Hippocampal formation (tissue), 2 donors: Measurements from ENCODE around the gene PTPN21.
A peak's percentile ranks its signal among the peaks of the same experiment; 100 is the strongest.

Experiments
- DNase-seq, 2 donors: peaks; one replicate each; lab custom pipeline; 2025; lab: John Stamatoyannopoulos, UW

Gene PTPN21

DNA sequence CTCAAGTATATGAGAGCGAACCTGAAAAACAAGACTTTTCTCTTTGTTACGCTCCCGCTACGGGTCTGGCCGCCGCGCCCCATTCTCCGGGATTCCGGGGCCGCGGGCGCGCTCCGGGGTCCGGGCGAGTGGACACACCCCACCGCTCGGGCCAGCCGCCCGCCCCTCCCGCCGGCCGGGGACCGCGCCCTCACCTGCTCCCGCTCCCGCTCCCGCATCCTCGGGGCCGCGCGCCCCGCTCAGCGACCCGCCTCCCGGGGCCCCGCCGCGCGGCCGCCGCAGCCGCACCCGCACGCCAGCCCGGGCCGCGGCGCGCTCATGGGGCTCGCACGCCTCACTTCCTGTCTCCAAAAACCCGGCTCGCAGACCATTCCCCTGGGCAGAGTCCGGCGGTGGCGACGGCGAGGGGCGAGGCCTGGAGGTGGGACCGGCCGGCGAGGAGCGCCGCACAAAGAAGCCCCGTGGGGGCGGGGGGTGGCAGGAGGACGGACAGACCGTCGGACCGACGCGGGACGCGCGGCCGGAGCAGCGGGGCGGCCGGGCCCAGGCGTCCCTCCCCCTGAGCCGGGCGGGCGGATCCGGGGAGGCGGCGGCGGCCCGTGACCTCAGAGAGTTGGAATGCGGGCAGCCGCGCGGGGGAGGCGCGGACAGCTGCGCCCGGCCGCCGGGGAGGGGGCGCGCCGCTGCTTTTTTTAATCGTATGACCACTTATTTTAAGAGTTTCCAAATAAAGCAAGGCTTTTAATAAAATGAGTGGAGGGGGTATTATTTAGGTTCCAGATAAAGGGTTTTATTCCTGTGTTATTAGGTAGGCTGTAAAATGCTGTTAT is at the start of gene PTPN21:
Gene PTPN21 (minus strand): TSS at position 551 of the 830 bp plus-strand sequence. CDS start 4,590 bp downstream, outside the sequence.
- DNase-seq: peak; percentile 31 to 48

DNA sequence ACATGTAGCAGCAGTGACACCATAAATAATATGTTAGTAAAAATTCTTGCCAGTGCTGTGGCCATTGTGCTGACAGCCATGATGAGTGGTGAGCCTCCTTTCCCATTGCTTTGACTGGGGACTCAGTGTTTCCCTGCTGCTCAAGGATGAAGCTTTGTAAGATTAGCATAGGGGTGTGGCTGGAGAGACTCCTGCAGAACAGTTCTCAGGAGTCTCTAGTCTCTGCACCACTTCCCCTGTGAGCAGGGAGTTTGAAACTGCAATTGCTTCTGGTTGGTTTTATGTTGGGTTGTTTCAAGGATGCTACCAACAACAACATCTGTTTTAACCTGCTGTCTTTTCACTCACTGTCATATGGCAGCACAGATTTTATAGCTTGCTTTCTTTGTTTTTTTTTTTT is 49.4 kb upstream of the PTPN21 start:
- no peak for DNase-seq

DNA sequence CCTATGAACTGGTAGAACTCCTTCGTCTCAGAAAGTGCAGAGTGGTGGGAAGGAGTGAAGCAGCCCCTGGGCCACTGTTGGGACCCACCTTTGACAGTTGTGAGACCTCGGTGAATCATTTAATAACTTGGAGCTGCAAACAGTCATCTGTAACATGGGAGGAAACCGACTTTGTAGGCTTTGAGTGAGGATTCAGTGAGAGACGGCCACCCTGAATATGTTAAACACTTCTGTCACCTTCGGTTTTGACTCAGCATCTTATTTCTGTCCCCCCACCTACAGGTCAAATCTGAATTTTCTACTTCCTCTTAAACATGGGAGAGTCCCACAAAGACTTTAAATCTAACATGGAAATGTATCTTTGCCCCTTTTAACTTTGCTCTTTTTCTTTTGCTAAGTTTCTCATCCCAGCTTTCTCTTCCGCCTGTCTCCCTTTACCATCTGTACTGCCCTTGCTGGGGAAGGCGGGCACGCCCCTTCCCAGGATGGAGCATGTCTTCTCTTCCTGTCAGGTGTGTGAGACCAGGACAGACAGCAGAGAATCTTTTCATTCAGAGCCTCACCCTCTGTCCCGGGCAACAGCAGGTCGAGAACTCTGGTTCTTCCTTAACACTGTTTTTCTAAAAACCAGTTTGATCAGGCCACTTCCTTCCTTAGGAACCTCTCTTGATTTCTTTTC is 45.1 kb upstream of the PTPN21 start:
- no peak for DNase-seq

DNA sequence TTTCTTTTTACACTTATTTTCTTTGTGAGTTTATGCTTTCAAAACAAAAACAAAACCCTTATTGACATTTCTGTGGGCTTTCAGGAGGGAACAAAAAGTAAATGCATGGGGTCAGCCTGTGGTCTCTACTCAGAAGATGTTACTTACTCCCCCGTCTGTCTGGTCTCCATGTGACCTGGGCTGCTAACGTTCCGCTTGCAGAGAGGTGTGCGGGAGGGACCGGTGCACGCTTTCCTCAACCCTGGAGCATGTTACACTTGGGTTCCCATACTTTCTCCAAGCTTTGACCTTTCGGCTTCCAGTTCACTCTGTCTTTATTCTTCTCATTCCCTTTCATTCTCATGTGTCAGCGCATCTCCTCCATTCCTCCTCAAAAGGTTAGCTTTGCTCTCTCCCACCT is 44.5 kb upstream of the PTPN21 start:
- no peak for DNase-seq

- DNase-seq: no peak
These were observed 43.4 kb upstream of the PTPN21 start for GRCh38 chr14:88598097-88598675.

DNA sequence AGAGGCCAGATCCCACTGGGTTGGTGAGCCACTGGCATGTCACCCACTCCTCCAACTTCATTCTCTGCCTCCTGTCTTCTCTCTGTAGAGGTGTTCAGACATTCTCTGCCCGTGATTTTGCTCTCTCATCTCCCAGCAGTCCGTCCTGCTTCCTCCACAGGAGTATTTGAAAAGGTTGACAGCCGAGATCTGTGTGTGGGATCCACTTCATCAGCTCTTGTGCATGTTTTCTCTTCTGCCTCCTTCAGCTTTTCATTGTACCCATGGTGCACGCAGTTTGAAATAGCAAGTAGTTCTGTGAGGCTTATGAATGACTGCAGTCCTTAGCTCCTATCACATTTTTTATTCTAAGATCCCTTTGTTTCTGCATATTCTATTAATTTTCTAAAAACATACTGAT is 42.8 kb upstream of the PTPN21 start:
- no peak for DNase-seq

DNA sequence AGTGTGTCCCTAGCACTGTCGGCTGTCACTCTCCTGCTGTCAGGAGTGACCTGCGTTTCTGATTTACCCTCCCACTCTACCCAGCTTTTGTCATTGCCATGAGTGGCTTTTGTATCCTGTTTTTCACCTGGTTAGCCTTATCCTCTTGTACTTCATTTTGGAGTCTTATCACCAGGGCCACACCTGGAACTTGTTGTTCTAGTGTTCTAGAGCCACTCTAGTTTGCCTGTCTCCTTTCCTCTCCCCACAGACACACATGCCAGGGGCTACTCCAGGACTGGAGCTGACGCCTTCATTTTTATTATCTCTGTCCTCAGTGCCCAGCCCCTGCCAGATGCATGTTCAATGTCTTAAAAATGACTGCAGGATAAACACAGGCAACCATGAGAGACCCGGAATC is 42.2 kb upstream of the PTPN21 start:
- DNase-seq: no peak

DNA sequence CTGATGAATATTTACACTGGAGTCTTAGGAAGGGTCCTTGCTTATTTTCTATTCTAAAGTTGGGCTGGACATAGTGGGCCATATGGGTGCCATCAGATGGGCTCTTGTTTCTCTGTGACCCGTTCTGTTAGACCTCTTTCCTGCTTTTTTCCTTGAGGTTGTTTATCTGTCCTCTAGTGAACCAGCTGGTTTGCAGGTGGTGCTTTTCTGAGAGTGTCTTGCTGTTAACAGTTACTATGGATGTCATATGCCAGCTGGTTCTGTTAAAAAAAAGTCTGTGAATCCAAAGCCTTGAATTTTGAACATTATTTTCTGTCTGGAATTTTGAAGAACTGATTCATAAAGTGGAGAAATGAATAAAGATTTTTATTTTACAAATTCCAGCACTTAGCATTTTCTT is 37.2 kb upstream of the PTPN21 start:
- DNase-seq: peak in 1 of 2 donors; percentile 29

GRCh38 chr14:88590173-88590572 is 35.4 kb upstream of the PTPN21 start:
- no peak for DNase-seq

GRCh38 chr14:88588081-88588480 is 33.3 kb upstream of the PTPN21 start:
- DNase-seq: no peak

DNA sequence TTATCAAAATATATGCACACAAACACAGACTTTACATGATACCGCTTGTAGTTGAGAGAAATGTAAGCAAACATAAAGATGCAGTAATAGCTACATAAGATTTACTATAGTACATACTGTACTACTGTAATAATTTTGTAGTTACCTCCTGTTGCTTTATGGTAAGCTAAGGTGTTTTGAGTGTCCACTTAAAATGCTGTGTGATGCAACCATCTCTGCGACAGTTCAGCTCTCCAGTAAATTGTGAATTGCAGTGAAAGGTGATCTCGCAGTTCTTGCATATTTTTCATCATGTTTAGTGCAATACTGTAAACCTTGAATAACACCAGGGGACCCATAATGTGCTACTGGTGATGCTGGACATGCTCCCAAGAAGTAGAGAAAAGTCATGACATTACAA is 29.6 kb upstream of the PTPN21 start:
- DNase-seq: no peak

- no peak for DNase-seq
These were observed 21.4 kb upstream of the PTPN21 start for GRCh38 chr14:88576222-88576621.

GRCh38 chr14:88572117-88572516 is 17.3 kb upstream of the PTPN21 start:
- DNase-seq: no peak

DNA sequence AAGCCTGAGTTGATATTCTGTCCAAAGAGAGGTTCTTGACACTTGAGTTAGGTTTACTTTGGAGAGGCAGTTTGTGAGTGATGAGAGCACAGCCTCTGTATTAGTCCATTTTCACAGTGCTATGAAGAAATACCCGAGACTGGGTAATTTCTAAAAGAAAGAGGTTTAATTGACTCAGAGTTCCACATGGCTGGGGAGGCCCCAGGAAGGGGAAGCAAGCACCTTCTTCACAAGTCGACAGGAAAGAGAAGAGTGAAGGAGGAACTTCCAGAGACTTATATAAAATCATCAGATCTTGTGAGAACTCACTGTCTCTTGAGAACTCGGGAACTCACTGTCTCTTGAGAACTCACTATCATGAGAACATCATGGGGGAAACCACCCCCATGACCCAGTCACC is 13.4 kb upstream of the PTPN21 start:
- DNase-seq: no peak

DNA sequence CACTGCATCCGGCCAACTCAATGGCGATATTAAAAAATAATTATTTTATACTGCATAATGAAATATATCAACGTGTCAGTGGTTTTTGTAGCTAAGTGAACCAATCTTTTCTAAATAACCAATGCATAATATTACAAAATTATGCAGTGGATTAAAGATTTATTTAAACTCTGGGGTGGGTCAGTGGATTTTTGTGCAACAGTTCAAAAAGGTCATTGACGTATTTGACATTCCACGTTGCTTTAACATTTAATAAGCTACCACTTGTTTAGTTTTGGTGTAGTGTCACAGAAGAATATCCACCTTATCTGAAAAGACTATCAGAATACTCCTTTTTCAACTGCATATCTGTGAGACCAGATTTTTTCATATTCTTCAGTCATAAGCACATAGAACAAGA is 10.6 kb upstream of the PTPN21 start:
- no peak for DNase-seq

- no peak for DNase-seq
These were observed 9.0 kb upstream of the PTPN21 start for GRCh38 chr14:88563845-88564244.

DNA sequence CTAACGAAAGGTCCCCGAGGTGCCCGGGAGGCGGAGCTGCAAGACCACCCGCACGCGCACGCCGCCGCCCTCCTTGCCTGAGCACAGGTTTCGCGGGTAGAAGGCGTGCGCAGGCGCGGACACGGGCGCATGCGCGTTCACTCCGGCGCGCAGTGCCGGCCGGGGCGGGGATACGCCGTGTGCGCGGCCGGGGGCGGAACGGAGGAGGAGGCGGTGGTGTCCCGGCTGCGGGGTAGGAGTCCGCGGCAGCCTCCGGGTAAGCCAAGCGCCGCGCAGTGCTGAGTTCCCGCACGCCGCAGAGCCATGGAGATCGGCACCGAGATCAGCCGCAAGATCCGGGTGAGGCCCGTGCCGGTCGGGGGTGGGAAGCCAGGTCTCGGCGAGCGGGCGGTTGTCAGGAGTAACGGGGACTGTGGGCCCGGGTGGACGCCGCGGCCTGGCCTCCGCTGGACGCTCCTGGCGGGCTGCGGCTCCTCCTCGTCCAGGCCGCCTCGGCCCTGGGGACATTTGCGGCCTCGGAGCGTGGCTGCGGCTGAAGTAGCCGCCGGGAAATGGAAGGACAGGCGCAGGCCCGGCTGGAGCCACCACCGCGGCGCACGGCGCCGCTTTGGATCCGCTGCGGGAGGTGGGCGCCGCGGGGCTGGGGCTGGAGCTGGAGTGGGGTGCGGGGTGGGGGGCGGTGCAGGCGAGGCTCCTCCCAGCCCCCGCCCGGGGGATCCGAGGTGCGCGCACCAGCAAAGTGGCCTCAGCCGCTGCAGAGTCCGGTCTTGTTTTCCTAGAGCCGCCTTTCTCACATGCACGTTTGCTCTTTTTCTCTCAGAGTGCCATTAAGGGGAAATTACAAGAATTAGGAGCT is 8.3 kb upstream of the PTPN21 start, which contains the start of gene ZC3H14:
Gene ZC3H14 (plus strand): TSS at position 207 of the 856 bp plus-strand sequence. CDS start 97 bp downstream, at position 304.
- DNase-seq: peak; percentile 68 to 82

DNA sequence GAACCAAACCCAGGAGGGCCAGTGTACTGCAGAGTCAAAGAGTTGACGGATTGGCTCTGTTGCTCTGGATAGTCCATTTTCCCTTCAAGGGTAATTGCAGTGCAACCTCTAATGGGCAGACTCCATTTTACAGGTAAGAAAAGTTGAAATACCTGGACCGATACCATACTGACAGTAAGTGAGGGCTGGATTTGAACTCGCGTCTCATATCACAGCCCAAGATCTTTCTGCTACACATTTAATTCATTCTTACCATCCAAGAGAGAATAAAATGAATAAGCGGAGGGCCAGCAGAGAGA is 7.7 kb upstream of the PTPN21 start:
- no peak for DNase-seq

DNA sequence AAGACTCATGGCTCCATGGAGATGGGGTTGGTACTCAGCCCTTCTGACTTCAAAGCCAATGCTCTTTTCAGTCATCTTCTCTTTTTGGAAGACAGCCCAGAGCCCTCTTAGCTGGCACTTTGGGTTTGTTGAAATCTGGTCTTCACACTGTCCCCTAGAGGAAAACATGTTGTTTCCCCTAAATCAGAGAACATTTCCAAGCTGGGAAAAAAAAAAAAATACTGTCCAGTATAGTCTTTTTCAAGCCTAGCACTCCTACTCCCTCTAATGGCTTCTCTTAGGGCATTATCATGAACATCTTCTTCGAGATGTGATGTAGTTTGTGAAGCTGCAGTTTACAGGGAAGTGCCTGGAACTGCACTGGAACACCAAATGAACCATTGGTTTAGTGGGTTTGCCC is 5.0 kb upstream of the PTPN21 start:
- DNase-seq: peak in 1 of 2 donors; percentile 62

- DNase-seq: no peak
These were observed 1.8 kb upstream of the PTPN21 start for GRCh38 chr14:88556581-88556980.

GRCh38 chr14:88553886-88554456 is 836 bp downstream of the PTPN21 start:
- no peak for DNase-seq

DNA sequence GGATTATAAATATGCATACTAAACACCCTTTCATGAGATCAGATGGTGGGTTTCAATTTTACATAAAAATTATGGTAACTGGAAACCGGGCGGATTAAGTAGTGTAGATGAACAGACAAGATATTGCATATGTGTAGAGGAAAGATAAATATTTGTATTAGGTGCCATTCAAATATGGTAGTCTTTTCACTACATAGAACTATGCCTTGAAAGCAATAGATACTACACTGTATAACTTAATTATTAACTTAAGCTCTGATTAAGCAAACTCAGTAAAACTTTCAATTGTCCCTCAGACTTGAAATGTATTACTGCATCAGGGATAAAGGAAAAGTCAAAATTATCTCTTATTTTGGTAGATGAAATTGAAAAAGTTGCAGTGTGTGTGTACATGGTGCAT is 1.9 kb downstream of the PTPN21 start:
- DNase-seq: no peak
